Stimulated activated CD8-positive, alpha-beta memory T cell treated with anti-CD3 and anti-CD28 coated beads, Interleukin-15, amount 100 ng/mL, for 48 hours (primary cell): ENCODE results near the gene ZMYND8.
"Not testable (repeated sequence)": the region's sequence is repeated elsewhere in the genome, so short reads cannot be mapped to it uniquely, and the experiment has no call there.

Experiments
- DNase-seq, 2 donors: peaks; one replicate each; pipeline ENCODE4 v3.0.0-alpha.2; 2020; ENCODE audit warnings: low read depth in 2 of 2

Gene ZMYND8

GRCh38 chr20:47370850-47371782 lies 14.6 kb upstream of the ZMYND8 start:
- DNase-seq, result no peak

GRCh38 chr20:47370214-47370613 lies 13.7 kb upstream of the ZMYND8 start:
- DNase-seq, result no peak

- DNase-seq, result no peak
Measured at GRCh38 chr20:47368301-47368700, 11.8 kb upstream of the ZMYND8 start.

- not testable (repeated sequence) for DNase-seq
Measured at GRCh38 chr20:47366301-47366700, 9.8 kb upstream of the ZMYND8 start.

- no peak for DNase-seq
Measured at GRCh38 chr20:47365023-47365764, 8.7 kb upstream of the ZMYND8 start.

- DNase-seq, result no peak
Measured at GRCh38 chr20:47362361-47363219, 6.1 kb upstream of the ZMYND8 start.

GRCh38 chr20:47361057-47361915 lies 4.8 kb upstream of the ZMYND8 start:
- DNase-seq, result no peak

GRCh38 chr20:47360297-47361056 lies 4.0 kb upstream of the ZMYND8 start:
- no peak for DNase-seq

- no peak for DNase-seq
Measured at GRCh38 chr20:47359530-47360296, 3.2 kb upstream of the ZMYND8 start.

- no peak for DNase-seq
Measured at GRCh38 chr20:47358672-47359529, 2.4 kb upstream of the ZMYND8 start.

GRCh38 chr20:47358039-47358671 lies 1.7 kb upstream of the ZMYND8 start:
- DNase-seq, result no peak

- DNase-seq, result peak; percentile 27 to 51
Measured at GRCh38 chr20:47357296-47358038, 968 bp upstream of the ZMYND8 start.

- no peak for DNase-seq
Measured at GRCh38 chr20:47356220-47356525, 326 bp downstream of the ZMYND8 start.

GRCh38 chr20:47355489-47356219 lies 845 bp downstream of the ZMYND8 start:
- no peak for DNase-seq

GRCh38 chr20:47354714-47355488 lies 1.6 kb downstream of the ZMYND8 start:
- DNase-seq, result no peak

GRCh38 chr20:47354464-47354713 lies 2.1 kb downstream of the ZMYND8 start:
- no peak for DNase-seq
